H9 (cell line): ENCODE data around the gene IL17A. TPM values are rescaled to one million over a fixed set of nuclear protein-coding genes. Genes with fewer than 3 reads are reported as not detected.

Experiments
- DNase-seq: peaks from one replicate; pipeline ENCODE4 v3.0.0-alpha.2; 2017
- H2AFZ ChIP-seq: one replicate; pipeline ENCODE4 v1.6.1; 2013; ENCODE audit warnings: mild to moderate bottlenecking, low read length, control low read depth, moderate library complexity
- H2AK5ac ChIP-seq: 2 replicates; pipeline ENCODE4 v1.6.1; 2013; ENCODE audit warnings: low read length, control low read depth, mixed read lengths; ENCODE audit not compliant: insufficient read length
- H2BK120ac ChIP-seq: one replicate; pipeline ENCODE4 v1.6.1; 2013; ENCODE audit warnings: low read depth, mild to moderate bottlenecking, low read length, control low read depth, inconsistent platforms; ENCODE audit not compliant: poor library complexity, severe bottlenecking
- H2BK12ac ChIP-seq: 2 replicates; pipeline ENCODE4 v1.6.1; 2013; ENCODE audit warnings: low read length, control low read depth, mixed read lengths, low read depth; ENCODE audit not compliant: insufficient read length
- H2BK15ac ChIP-seq: 2 replicates; pipeline ENCODE4 v1.6.1; 2013; ENCODE audit warnings: low read depth, low read length, control low read depth
- H2BK20ac ChIP-seq: one replicate; pipeline ENCODE4 v1.6.1; 2013; ENCODE audit warnings: low read depth, mild to moderate bottlenecking, low read length, control low read depth, inconsistent platforms; ENCODE audit not compliant: poor library complexity, severe bottlenecking
- H2BK5ac ChIP-seq: 2 replicates; pipeline ENCODE4 v1.6.1; 2013; ENCODE audit warnings: low read length, control low read depth, mixed read lengths; ENCODE audit not compliant: insufficient read length
- H3K14ac ChIP-seq: 2 replicates; pipeline ENCODE4 v1.6.1; 2013; ENCODE audit warnings: low read length, control low read depth; ENCODE audit not compliant: insufficient read depth
- H3K18ac ChIP-seq: 2 replicates; pipeline ENCODE4 v1.6.1; 2013; ENCODE audit warnings: low read depth, mild to moderate bottlenecking, mixed read lengths, low read length, control low read depth; ENCODE audit not compliant: insufficient read length
- H3K23ac ChIP-seq: 2 replicates; pipeline ENCODE4 v1.6.1; 2013; ENCODE audit warnings: low read length, control low read depth, mixed read lengths, low read depth; ENCODE audit not compliant: insufficient read length
- H3K23me2 ChIP-seq: 2 replicates; pipeline ENCODE4 v1.6.1; 2013; ENCODE audit warnings: low read depth, mild to moderate bottlenecking, mixed read lengths, low read length, control low read depth; ENCODE audit not compliant: insufficient read length, poor library complexity, severe bottlenecking
- H3K27ac ChIP-seq: 2 replicates; pipeline ENCODE4 v1.5.1; 2013; ENCODE audit warnings: low read length, control low read depth, mixed read lengths, low read depth; ENCODE audit not compliant: insufficient read length
- H3K27me3 ChIP-seq: 2 replicates; pipeline ENCODE4 v1.6.1; 2013; ENCODE audit warnings: low read length, control low read depth, inconsistent platforms; ENCODE audit not compliant: insufficient read depth
- H3K4ac ChIP-seq: 2 replicates; pipeline ENCODE4 v1.6.1; 2013; ENCODE audit warnings: low read depth, mild to moderate bottlenecking, control low read depth, inconsistent platforms, low read length, moderate library complexity
- H3K4me1 ChIP-seq: 2 replicates; pipeline ENCODE4 v1.6.1; 2013; ENCODE audit warnings: low read length, control low read depth, inconsistent platforms; ENCODE audit not compliant: insufficient read depth
- H3K4me2 ChIP-seq: 2 replicates; pipeline ENCODE4 v1.6.1; 2013; ENCODE audit warnings: low read length, control low read depth, mixed read lengths; ENCODE audit not compliant: insufficient read length, insufficient read depth
- H3K56ac ChIP-seq: 2 replicates; pipeline ENCODE4 v1.6.1; 2013; ENCODE audit warnings: low read depth, mild to moderate bottlenecking, mixed read lengths, low read length, control low read depth; ENCODE audit not compliant: insufficient read length
- H3K79me1 ChIP-seq: 2 replicates; pipeline ENCODE4 v1.6.1; 2013; ENCODE audit warnings: low read depth, mild to moderate bottlenecking, moderate library complexity, low read length, control low read depth, inconsistent platforms; ENCODE audit not compliant: insufficient read depth, poor library complexity, severe bottlenecking
- H3K79me2 ChIP-seq: 2 replicates; pipeline ENCODE4 v1.6.1; 2013; ENCODE audit warnings: low read length, control low read depth, inconsistent platforms; ENCODE audit not compliant: insufficient read depth
- H3K9ac ChIP-seq: 2 replicates; pipeline ENCODE4 v1.6.1; 2013; ENCODE audit warnings: low read length, control low read depth, mixed read lengths; ENCODE audit not compliant: insufficient read length; ENCODE audit errors: extremely low read depth
- H3K9me3 ChIP-seq: one replicate; pipeline ENCODE4 v1.6.1; 2013; ENCODE audit warnings: low read depth, low read length, inconsistent platforms; ENCODE audit not compliant: control insufficient read depth
- H3T11ph ChIP-seq: one replicate; pipeline ENCODE4 v1.6.1; 2013; ENCODE audit warnings: mild to moderate bottlenecking, low read length, control low read depth, inconsistent platforms
- H4K20me1 ChIP-seq: one replicate; pipeline ENCODE4 v1.6.1; 2013; ENCODE audit not compliant: control insufficient read depth, insufficient read length, insufficient read depth
- H4K5ac ChIP-seq: 2 replicates; pipeline ENCODE4 v1.6.1; 2013; ENCODE audit warnings: low read depth, mild to moderate bottlenecking, mixed read lengths, low read length, control low read depth; ENCODE audit not compliant: insufficient read length
- H4K8ac ChIP-seq: replicated peaks from 2 replicates; pipeline ENCODE4 v1.6.1; 2013; ENCODE audit warnings: low read length, control low read depth, mixed read lengths, low read depth; ENCODE audit not compliant: insufficient read length
- H4K91ac ChIP-seq: 2 replicates; pipeline ENCODE4 v1.6.1; 2013; ENCODE audit warnings: low read depth, mild to moderate bottlenecking, moderate library complexity, mixed read lengths, low read length, control low read depth; ENCODE audit not compliant: insufficient read length
- H3K27ac Mint-ChIP-seq, 3 experiments: 2 replicates in 2 of 3; 3 replicates in 1 of 3; pipeline ENCODE4 v1.8.0; 2020 to 2021; ENCODE audit warnings: mixed read lengths in 3 of 3, mild to moderate bottlenecking in 1 of 3, moderate library complexity in 1 of 3
- H3K27me3 Mint-ChIP-seq: 2 replicates; pipeline ENCODE4 v1.8.0; 2021; ENCODE audit warnings: low read depth, mild to moderate bottlenecking, moderate library complexity, mixed read lengths
- H3K36me3 Mint-ChIP-seq, 3 experiments: 2 replicates in 2 of 3; 3 replicates in 1 of 3; pipeline ENCODE4 v1.8.0; 2020 to 2021; ENCODE audit warnings: low read depth in 3 of 3, mixed read lengths in 3 of 3; ENCODE audit not compliant: insufficient read depth in 1 of 3
- H3K4me1 Mint-ChIP-seq, 2 experiments: 2 replicates each; pipeline ENCODE4 v1.8.0; 2020; ENCODE audit warnings: mixed read lengths in 2 of 2
- H3K4me3 Mint-ChIP-seq, 2 experiments: 2 replicates in 1 of 2; 3 replicates in 1 of 2; pipeline ENCODE4 v1.8.0; 2020 to 2021; ENCODE audit warnings: mild to moderate bottlenecking in 2 of 2, mixed read lengths in 2 of 2, moderate library complexity in 1 of 2
- H3K9me3 Mint-ChIP-seq, 2 experiments: 2 replicates in 1 of 2; 3 replicates in 1 of 2; pipeline ENCODE4 v1.8.0; 2020; ENCODE audit warnings: mild to moderate bottlenecking in 2 of 2, mixed read lengths in 2 of 2, moderate library complexity in 1 of 2
- WGBS: extraction: QIAGEN DNeasy Blood & Tissue Kit; methylation state at CpG from one replicate; pipeline ENCODE4 v1.1.7; 2013; ENCODE audit warnings: missing lambda C conversion rate, low lambda C conversion rate, mixed read lengths; ENCODE audit not compliant: insufficient read length; ENCODE audit errors: extremely low coverage; 5-methylcytosine and 5-hydroxymethylcytosine counted together
- total RNA-seq: library from RNA; stranded (reverse); gene quantifications from 2 replicates; pipeline ENCODE4 v1.2.1, GENCODE V29; 2021
- TF ChIP-seq, protein P1 (sequence below): fragments of 200-600 bp; sonication (generic); conservative IDR thresholded peaks from 3 replicates; pipeline ENCODE4 v1.8.0; 2021; ENCODE audit warnings: antibody characterized with exemption, mild to moderate bottlenecking

IL17A gene
- total RNA-seq, 1 experiment from 2014 or later = not detected

DNA sequence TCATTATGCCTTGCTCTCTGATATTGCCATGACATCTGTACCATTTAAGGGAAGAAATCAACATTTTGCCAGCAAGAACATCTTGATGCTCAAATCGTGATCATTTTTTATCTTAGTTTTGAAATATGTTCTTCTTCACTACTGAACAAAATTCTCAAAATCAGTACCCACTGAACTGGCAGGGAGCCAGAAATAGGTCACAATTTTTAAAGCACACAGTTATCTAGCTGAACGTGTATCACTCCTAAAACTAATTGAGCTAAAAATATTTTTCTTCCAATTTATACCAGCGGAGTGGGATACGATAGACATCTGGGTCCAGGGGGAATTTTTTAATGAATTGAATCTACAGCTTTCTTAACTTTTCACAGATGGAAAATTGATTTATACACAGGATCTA is 46.8 kb downstream of the IL17A start:
- no peaks in the 10 kb centered on the region for H3K79me1 ChIP-seq
- WGBS = no CpG with 5 or more reads among the region's 4 CpGs
- H4K91ac ChIP-seq = no peak overlapping the region
- H2BK120ac ChIP-seq = no peak overlapping the region
- H2BK15ac ChIP-seq = no peak overlapping the region
- H3K27me3 ChIP-seq = no peaks in the 10 kb centered on the region
- no peaks in the 10 kb centered on the region for H3K27me3 Mint-ChIP-seq
- H2BK5ac ChIP-seq = no peak overlapping the region
- no peak for DNase-seq
- no peaks in the 10 kb centered on the region for H3K9me3 Mint-ChIP-seq
- no peaks in the 10 kb centered on the region for H3K23me2 ChIP-seq
- TF ChIP-seq, protein P1, sequence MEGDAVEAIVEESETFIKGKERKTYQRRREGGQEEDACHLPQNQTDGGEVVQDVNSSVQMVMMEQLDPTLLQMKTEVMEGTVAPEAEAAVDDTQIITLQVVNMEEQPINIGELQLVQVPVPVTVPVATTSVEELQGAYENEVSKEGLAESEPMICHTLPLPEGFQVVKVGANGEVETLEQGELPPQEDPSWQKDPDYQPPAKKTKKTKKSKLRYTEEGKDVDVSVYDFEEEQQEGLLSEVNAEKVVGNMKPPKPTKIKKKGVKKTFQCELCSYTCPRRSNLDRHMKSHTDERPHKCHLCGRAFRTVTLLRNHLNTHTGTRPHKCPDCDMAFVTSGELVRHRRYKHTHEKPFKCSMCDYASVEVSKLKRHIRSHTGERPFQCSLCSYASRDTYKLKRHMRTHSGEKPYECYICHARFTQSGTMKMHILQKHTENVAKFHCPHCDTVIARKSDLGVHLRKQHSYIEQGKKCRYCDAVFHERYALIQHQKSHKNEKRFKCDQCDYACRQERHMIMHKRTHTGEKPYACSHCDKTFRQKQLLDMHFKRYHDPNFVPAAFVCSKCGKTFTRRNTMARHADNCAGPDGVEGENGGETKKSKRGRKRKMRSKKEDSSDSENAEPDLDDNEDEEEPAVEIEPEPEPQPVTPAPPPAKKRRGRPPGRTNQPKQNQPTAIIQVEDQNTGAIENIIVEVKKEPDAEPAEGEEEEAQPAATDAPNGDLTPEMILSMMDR = no peak
- no peak overlapping the region for H2AFZ ChIP-seq
- no peak overlapping the region for H2BK12ac ChIP-seq
- peaks cover 0 to 19% of the 10 kb centered on the region in 2 experiments; a peak in 2 of 4 replicates for H3K4me1 Mint-ChIP-seq
- H3K14ac ChIP-seq = no peak overlapping the region
- no peaks in the 10 kb centered on the region for H3K79me2 ChIP-seq
- no peak overlapping the region for H3K9ac ChIP-seq
- no peak overlapping the region for H3K18ac ChIP-seq
- H3K4ac ChIP-seq = no peak overlapping the region
- H3K4me2 ChIP-seq = no peak overlapping the region
- H3K27ac ChIP-seq = no peak overlapping the region
- H4K20me1 ChIP-seq = no peaks in the 10 kb centered on the region
- H3K4me1 ChIP-seq = no peaks in the 10 kb centered on the region
- H3K23ac ChIP-seq = no peak overlapping the region
- no peaks in the 10 kb centered on the region for H3K36me3 Mint-ChIP-seq
- H3T11ph ChIP-seq = no peak overlapping the region
- H4K5ac ChIP-seq = no peak overlapping the region
- H3K56ac ChIP-seq = no peak overlapping the region
- H3K4me3 Mint-ChIP-seq = no peak overlapping the region
- no peak overlapping the region; a peak in 1 of 7 replicates for H3K27ac Mint-ChIP-seq
- H3K9me3 ChIP-seq = no peaks in the 10 kb centered on the region
- no peak overlapping the region for H2BK20ac ChIP-seq
- H2AK5ac ChIP-seq = no peak overlapping the region
- no peak overlapping the region for H4K8ac ChIP-seq
